SK-N-SH treated with all-trans-retinoic acid at 6 μM for 48 hours (cell line): ENCODE data around the gene LAX1.
A peak's percentile ranks its signal among the peaks of the same experiment; 100 is the strongest.
"Not testable (repeated sequence)": the region's sequence is repeated elsewhere in the genome, so short reads cannot be mapped to it uniquely, and the experiment has no call there.

Source experiments
- ATAC-seq: fragments of 200-7000 bp; cut with Tn5 transposase; 3 replicates; pipeline ENCODE4 v1.9.1; 2020; ENCODE audit warnings: mild to moderate bottlenecking, moderate library complexity
- ARNTL ChIP-seq: fragments of 450-650 bp; formaldehyde crosslinking; IDR thresholded peaks from 2 replicates; pipeline ENCODE4 v1.5.0; 2020; ENCODE audit warnings: low read depth, mild to moderate bottlenecking, moderate library complexity, borderline replicate concordance
- BACH2 ChIP-seq: fragments of 250-450 bp; sonication (Bioruptor Pico); IDR thresholded peaks from 2 replicates; pipeline ENCODE4 v1.9.0; 2021; ENCODE audit warnings: mild to moderate bottlenecking, borderline replicate concordance
- CSDC2 ChIP-seq: fragments of 250-450 bp; sonication (Bioruptor Pico); IDR thresholded peaks from 2 replicates; pipeline ENCODE4 v1.5.0; 2020; ENCODE audit warnings: mild to moderate bottlenecking, moderate library complexity
- CSRNP3 ChIP-seq: fragments of 250-450 bp; sonication (Bioruptor Pico); IDR thresholded peaks from 2 replicates; pipeline ENCODE4 v1.5.1; 2021; ENCODE audit warnings: mild to moderate bottlenecking, moderate library complexity
- ESRRG ChIP-seq: fragments of 250-450 bp; sonication (Bioruptor Pico); IDR thresholded peaks from 2 replicates; pipeline ENCODE4 v1.6.1; 2021; ENCODE audit warnings: mild to moderate bottlenecking
- GLIS3 ChIP-seq: fragments of 250-450 bp; sonication (Bioruptor Pico); IDR thresholded peaks from 2 replicates; pipeline ENCODE4 v1.5.0; 2020; ENCODE audit warnings: mild to moderate bottlenecking, moderate library complexity
- ISL1 ChIP-seq: fragments of 250-450 bp; sonication (Bioruptor Pico); IDR thresholded peaks from 2 replicates; pipeline ENCODE4 v2.1.2; 2022; ENCODE audit warnings: mild to moderate bottlenecking, moderate library complexity
- OSR1 ChIP-seq: fragments of 250-450 bp; sonication (Bioruptor Pico); IDR thresholded peaks from 2 replicates; pipeline ENCODE4 v1.8.0; 2022; ENCODE audit warnings: moderate library complexity, mild to moderate bottlenecking, inconsistent platforms
- PPARA ChIP-seq: fragments of 250-450 bp; sonication (Bioruptor Pico); IDR thresholded peaks from 2 replicates; pipeline ENCODE4 v1.5.0; 2020; ENCODE audit warnings: mild to moderate bottlenecking, borderline replicate concordance
- RARB ChIP-seq: fragments of 250-450 bp; sonication (Bioruptor Pico); IDR thresholded peaks from 2 replicates; pipeline ENCODE4 v1.8.0; 2021; ENCODE audit warnings: mild to moderate bottlenecking, moderate library complexity
- TOX ChIP-seq: fragments of 250-450 bp; sonication (Bioruptor Pico); IDR thresholded peaks from 2 replicates; pipeline ENCODE4 v1.8.0; 2021; ENCODE audit warnings: mild to moderate bottlenecking, moderate library complexity, borderline replicate concordance
- TSHZ2 ChIP-seq: fragments of 250-450 bp; sonication (Bioruptor Pico); IDR thresholded peaks from 2 replicates; pipeline ENCODE4 v1.5.0; 2020; ENCODE audit warnings: mild to moderate bottlenecking, moderate library complexity
- ZFP3 ChIP-seq: fragments of 250-450 bp; sonication (Bioruptor Pico); IDR thresholded peaks from 2 replicates; pipeline ENCODE4 v1.5.0; 2020; ENCODE audit warnings: mild to moderate bottlenecking, moderate library complexity
- ZFP30 ChIP-seq: fragments of 450-650 bp; formaldehyde crosslinking; IDR thresholded peaks from 2 replicates; pipeline ENCODE4 v1.5.0; 2022; ENCODE audit warnings: mild to moderate bottlenecking, moderate library complexity
- ZNF565 ChIP-seq: fragments of 450-650 bp; formaldehyde crosslinking; conservative IDR thresholded peaks from 2 replicates; pipeline ENCODE4 v1.5.0; 2020; ENCODE audit warnings: low read depth, mild to moderate bottlenecking, moderate library complexity
- ZNF70 ChIP-seq: fragments of 450-650 bp; formaldehyde crosslinking; IDR thresholded peaks from 2 replicates; pipeline ENCODE4 v1.5.0; 2020; ENCODE audit warnings: mild to moderate bottlenecking, moderate library complexity
- ZNF8 ChIP-seq: fragments of 450-650 bp; formaldehyde crosslinking; IDR thresholded peaks from 2 replicates; pipeline ENCODE4 v1.5.0; 2020; ENCODE audit warnings: mild to moderate bottlenecking, moderate library complexity
- TF ChIP-seq, protein P1 (sequence below): fragments of 250-450 bp; sonication (Bioruptor Pico); IDR thresholded peaks from 2 replicates; pipeline ENCODE4 v1.8.0; 2021; ENCODE audit warnings: low read depth, mild to moderate bottlenecking, moderate library complexity, borderline replicate concordance
- TF ChIP-seq, protein P2 (sequence below): fragments of 250-450 bp; sonication (Bioruptor Pico); IDR thresholded peaks from 2 replicates; pipeline ENCODE4 v1.8.0; 2020; ENCODE audit warnings: mild to moderate bottlenecking, moderate library complexity, borderline replicate concordance
- TF ChIP-seq, protein P3 (sequence below): fragments of 250-450 bp; sonication (Bioruptor Pico); IDR thresholded peaks from 2 replicates; pipeline ENCODE4 v1.5.1; 2020; ENCODE audit warnings: low read depth, mild to moderate bottlenecking, moderate library complexity

The LAX1 gene

DNA sequence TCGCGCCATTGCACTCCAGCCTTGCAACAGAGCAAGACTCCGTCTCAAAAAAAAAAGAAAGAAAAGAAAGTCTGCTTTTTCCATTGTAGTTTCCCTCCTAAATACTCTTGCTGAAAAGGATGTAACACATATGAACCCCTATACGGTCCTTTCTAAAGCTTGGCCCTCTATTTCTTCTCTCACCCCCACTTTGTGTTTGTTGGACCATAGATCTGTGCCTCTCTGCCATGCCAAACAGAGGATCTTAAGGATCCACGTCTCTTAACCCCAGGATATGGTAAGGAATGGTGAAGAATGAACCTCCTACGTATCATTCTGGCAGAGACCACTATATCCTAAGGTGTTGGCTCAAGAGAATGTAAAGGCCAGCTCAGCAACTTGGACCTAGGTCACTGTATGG lies 18.7 kb upstream of the LAX1 start:
- no peak; the same call in 2 of the 3 replicates for ATAC-seq
- TF ChIP-seq, protein P1, sequence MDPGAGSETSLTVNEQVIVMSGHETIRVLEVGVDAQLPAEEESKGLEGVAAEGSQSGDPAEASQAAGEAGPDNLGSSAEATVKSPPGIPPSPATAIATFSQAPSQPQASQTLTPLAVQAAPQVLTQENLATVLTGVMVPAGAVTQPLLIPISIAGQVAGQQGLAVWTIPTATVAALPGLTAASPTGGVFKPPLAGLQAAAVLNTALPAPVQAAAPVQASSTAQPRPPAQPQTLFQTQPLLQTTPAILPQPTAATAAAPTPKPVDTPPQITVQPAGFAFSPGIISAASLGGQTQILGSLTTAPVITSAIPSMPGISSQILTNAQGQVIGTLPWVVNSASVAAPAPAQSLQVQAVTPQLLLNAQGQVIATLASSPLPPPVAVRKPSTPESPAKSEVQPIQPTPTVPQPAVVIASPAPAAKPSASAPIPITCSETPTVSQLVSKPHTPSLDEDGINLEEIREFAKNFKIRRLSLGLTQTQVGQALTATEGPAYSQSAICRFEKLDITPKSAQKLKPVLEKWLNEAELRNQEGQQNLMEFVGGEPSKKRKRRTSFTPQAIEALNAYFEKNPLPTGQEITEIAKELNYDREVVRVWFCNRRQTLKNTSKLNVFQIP (CRISPR knock-in tag) = no peak
- TF ChIP-seq ZNF565 = no peak
- TF ChIP-seq ZNF8 (CRISPR knock-in tag) = no peak
- TF ChIP-seq, protein P2, sequence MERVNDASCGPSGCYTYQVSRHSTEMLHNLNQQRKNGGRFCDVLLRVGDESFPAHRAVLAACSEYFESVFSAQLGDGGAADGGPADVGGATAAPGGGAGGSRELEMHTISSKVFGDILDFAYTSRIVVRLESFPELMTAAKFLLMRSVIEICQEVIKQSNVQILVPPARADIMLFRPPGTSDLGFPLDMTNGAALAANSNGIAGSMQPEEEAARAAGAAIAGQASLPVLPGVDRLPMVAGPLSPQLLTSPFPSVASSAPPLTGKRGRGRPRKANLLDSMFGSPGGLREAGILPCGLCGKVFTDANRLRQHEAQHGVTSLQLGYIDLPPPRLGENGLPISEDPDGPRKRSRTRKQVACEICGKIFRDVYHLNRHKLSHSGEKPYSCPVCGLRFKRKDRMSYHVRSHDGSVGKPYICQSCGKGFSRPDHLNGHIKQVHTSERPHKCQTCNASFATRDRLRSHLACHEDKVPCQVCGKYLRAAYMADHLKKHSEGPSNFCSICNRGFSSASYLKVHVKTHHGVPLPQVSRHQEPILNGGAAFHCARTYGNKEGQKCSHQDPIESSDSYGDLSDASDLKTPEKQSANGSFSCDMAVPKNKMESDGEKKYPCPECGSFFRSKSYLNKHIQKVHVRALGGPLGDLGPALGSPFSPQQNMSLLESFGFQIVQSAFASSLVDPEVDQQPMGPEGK (CRISPR knock-in tag) = no peak
- no peak for TF ChIP-seq ESRRG (CRISPR knock-in tag)
- TF ChIP-seq BACH2 (CRISPR knock-in tag) = no peak
- TF ChIP-seq, protein P3, sequence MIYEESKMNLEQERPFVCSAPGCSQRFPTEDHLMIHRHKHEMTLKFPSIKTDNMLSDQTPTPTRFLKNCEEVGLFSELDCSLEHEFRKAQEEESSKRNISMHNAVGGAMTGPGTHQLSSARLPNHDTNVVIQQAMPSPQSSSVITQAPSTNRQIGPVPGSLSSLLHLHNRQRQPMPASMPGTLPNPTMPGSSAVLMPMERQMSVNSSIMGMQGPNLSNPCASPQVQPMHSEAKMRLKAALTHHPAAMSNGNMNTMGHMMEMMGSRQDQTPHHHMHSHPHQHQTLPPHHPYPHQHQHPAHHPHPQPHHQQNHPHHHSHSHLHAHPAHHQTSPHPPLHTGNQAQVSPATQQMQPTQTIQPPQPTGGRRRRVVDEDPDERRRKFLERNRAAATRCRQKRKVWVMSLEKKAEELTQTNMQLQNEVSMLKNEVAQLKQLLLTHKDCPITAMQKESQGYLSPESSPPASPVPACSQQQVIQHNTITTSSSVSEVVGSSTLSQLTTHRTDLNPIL (CRISPR knock-in tag) = no peak
- TF ChIP-seq TOX (CRISPR knock-in tag) = no peak
- TF ChIP-seq ARNTL (CRISPR knock-in tag) = no peak
- no peak for TF ChIP-seq RARB
- no peak for TF ChIP-seq ZFP30 (CRISPR knock-in tag)
- no peak for TF ChIP-seq ZFP3 (CRISPR knock-in tag)
- no peak for TF ChIP-seq PPARA (CRISPR knock-in tag)
- TF ChIP-seq CSRNP3 = no peak
- no peak for TF ChIP-seq OSR1
- no peak for TF ChIP-seq ZNF70 (CRISPR knock-in tag)
- TF ChIP-seq GLIS3 (CRISPR knock-in tag) = no peak
- no peak for TF ChIP-seq CSDC2 (CRISPR knock-in tag)

GRCh38 chr1:203751051-203751450 lies 13.9 kb upstream of the LAX1 start:
- peak; percentile 64 for ATAC-seq
- TF ChIP-seq ZNF70 (CRISPR knock-in tag) = no peak
- TF ChIP-seq CSRNP3 = no peak
- no peak for TF ChIP-seq TSHZ2 (CRISPR knock-in tag)
- TF ChIP-seq RARB = no peak
- no peak for TF ChIP-seq ISL1 (CRISPR knock-in tag)
- TF ChIP-seq ZNF8 (CRISPR knock-in tag) = no peak
- TF ChIP-seq ZFP3 (CRISPR knock-in tag) = no peak
- TF ChIP-seq ZFP30 (CRISPR knock-in tag) = no peak
- TF ChIP-seq, protein P3 (CRISPR knock-in tag) = no peak
- no peak for TF ChIP-seq OSR1
- no peak for TF ChIP-seq PPARA (CRISPR knock-in tag)
- TF ChIP-seq GLIS3 (CRISPR knock-in tag) = no peak
- TF ChIP-seq BACH2 (CRISPR knock-in tag) = no peak

DNA sequence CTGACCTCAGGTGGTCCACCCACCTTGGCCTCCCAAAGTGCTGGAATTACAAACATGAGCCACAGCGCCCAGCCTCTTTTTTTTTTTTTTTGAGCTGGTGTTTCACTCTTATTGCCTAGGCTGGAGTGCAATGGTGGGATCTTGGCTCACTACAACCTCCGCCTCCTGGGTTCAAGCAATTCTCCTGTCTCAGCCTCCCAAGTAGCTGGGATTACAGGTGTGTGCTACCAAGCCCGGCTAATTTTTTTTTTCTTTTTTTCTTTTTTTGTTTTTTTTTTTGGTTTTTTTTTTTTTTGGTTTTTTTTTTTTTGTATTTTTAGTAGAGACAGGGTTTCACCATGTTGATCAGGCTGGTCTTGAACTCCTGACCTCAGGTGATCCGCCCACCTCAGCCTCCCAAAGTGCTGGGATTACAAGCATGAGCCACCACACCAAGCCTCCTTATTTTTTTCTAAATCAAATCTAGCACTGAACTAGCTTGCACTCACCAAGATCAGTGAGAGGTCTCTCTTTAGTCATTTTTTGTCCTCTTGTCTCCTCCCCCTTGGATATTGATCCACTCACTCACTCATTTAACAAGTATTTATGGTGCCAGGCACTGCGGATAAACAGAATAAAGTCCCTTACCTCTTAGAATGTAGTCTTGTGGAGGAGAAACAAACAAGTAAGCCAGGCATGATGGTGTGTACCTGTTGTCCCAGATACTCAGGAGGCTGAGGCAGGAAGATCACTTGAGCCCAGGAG lies 13.2 kb upstream of the LAX1 start:
- ATAC-seq = not testable (repeated sequence)
